Measurements from ENCODE around the gene SYTL3. TPM values are rescaled to one million over a fixed set of nuclear protein-coding genes. Genes with fewer than 3 reads are reported as not detected.

The SYTL3 gene
- total RNA-seq, 2 donors from 2014 or later: 0.58 to 0.79 TPM

DNA sequence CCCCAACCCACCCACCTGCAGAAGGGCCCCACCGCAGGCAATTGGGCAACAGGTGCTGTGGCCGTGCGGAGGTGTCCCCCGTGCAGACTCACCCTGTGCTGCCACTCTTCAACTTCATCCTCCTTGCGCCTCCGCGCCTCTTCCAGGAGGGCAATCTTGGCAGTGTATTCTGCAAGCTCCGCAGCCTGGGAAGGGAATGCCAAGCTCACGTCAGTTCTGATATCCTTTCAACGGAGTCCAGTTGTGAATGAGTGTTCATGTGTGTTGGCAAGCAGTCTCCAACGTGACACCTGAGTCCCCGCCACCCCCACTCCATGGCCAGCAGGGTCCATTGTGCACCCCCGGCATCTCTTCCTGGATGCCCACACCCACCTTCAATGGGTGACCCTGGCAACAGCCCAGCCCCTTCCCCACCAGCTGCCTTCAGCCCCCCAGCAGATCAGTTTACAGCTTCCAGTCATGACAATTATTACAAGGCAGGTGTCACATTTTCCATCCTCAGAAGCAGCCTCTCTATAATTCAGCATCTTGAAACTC is 119.4 kb downstream of the SYTL3 start:
- Histone ChIP-seq H3K4me3 (ENCODE audit: low read length) (no peak overlapping the region), H3K36me3 (ENCODE audit: control insufficient read depth, insufficient read depth, low read length) (peaks cover 96% of the 10 kb centered on the region), H3K27ac (ENCODE audit: low read depth, low read length) (peak overlapping the region; percentile 85), H3K4me1 (ENCODE audit: control insufficient read depth, insufficient read depth, low read length) (peaks cover 12% of the 10 kb centered on the region), H3K9me3 (ENCODE audit: control insufficient read depth, low read length) (no peaks in the 10 kb centered on the region), H3K27me3 (ENCODE audit: control insufficient read depth, insufficient read depth, low read length, poor library complexity, severe bottlenecking) (no peaks in the 10 kb centered on the region), H3K9ac (ENCODE audit: extremely low read depth, low read length, poor library complexity, severe bottlenecking) (no peak overlapping the region)
- no peaks in the 10 kb centered on the region for H3K9me3 Mint-ChIP-seq
- no peak overlapping the region for H3K4me3 Mint-ChIP-seq
- H3K36me3 Mint-ChIP-seq (ENCODE audit: low read depth): peaks cover 92% of the 10 kb centered on the region
- DNase-seq: no peak
- H3K4me1 Mint-ChIP-seq: peaks cover 24% of the 10 kb centered on the region
- no peaks in the 10 kb centered on the region for H3K27me3 Mint-ChIP-seq (ENCODE audit: insufficient read depth)
- TF ChIP-seq, protein P1, sequence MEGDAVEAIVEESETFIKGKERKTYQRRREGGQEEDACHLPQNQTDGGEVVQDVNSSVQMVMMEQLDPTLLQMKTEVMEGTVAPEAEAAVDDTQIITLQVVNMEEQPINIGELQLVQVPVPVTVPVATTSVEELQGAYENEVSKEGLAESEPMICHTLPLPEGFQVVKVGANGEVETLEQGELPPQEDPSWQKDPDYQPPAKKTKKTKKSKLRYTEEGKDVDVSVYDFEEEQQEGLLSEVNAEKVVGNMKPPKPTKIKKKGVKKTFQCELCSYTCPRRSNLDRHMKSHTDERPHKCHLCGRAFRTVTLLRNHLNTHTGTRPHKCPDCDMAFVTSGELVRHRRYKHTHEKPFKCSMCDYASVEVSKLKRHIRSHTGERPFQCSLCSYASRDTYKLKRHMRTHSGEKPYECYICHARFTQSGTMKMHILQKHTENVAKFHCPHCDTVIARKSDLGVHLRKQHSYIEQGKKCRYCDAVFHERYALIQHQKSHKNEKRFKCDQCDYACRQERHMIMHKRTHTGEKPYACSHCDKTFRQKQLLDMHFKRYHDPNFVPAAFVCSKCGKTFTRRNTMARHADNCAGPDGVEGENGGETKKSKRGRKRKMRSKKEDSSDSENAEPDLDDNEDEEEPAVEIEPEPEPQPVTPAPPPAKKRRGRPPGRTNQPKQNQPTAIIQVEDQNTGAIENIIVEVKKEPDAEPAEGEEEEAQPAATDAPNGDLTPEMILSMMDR (conservative IDR thresholded peaks at IDR 0.05): no peak
- WGBS, 2 experiments (ENCODE audit: insufficient coverage in 1 of 2, insufficient read length in 1 of 2): 94 to 98% methylated on average over 9 to 13 of the region's 13 CpGs
- peak overlapping the region; percentile 61 for H3K27ac Mint-ChIP-seq

DNA sequence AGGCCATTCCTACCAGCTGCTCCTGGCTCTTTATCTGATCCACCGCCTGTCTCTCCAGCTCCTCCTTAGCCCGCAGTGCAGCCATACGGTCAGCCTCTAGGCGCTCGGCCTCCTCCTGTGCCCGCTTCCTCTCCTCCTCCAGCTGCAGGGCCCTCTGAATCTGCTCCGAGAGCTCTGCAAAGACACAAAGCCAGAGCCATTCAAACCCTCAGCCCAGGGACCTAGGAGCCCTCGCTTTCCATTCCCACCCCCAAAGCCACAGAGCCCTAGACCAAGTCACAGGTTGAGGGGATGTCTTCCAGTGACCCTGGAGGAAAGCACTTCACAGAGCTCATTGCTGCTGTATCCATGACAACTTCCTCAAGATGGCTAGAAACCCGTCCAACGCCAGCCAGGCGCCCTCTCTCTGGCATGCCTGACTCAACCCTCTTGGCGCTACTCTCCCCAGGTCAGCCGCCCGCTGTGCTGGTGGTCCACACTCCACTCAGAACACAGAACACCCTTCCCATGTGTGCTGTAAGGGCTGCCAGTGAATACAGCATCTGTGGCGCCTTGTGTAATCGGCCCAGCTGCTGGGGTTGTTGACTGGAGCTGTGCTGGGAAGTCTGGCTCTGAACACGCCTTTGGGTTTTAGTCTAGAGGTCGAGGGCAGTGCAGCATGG is 120.0 kb downstream of the SYTL3 start:
- Mint-ChIP-seq H3K4me1 (peaks cover 25% of the 10 kb centered on the region), H3K36me3 (ENCODE audit: low read depth) (peaks cover 94% of the 10 kb centered on the region), H3K27ac (peak overlapping the region; percentile 80), H3K9me3 (no peaks in the 10 kb centered on the region), H3K27me3 (ENCODE audit: insufficient read depth) (no peaks in the 10 kb centered on the region), H3K4me3 (no peak overlapping the region)
- H3K36me3 ChIP-seq (ENCODE audit: control insufficient read depth, insufficient read depth, low read length): peaks cover 96% of the 10 kb centered on the region
- H3K27me3 ChIP-seq (ENCODE audit: control insufficient read depth, insufficient read depth, low read length, poor library complexity, severe bottlenecking): no peaks in the 10 kb centered on the region
- DNase-seq: no peak
- 85 to 91% methylated on average over 8 to 18 of the region's 18 CpGs for WGBS, 2 experiments (ENCODE audit: insufficient coverage in 1 of 2, insufficient read length in 1 of 2)
- no peaks in the 10 kb centered on the region for H3K9me3 ChIP-seq (ENCODE audit: control insufficient read depth, low read length)
- H3K4me1 ChIP-seq (ENCODE audit: control insufficient read depth, insufficient read depth, low read length): peaks cover 15% of the 10 kb centered on the region
- no peak overlapping the region for H3K4me3 ChIP-seq (ENCODE audit: low read length)
- no peak overlapping the region for H3K9ac ChIP-seq (ENCODE audit: extremely low read depth, low read length, poor library complexity, severe bottlenecking)
- H3K27ac ChIP-seq (ENCODE audit: low read depth, low read length): peak overlapping the region; percentile 85
- TF ChIP-seq, protein P1 (conservative IDR thresholded peaks at IDR 0.05): no peak

DNA sequence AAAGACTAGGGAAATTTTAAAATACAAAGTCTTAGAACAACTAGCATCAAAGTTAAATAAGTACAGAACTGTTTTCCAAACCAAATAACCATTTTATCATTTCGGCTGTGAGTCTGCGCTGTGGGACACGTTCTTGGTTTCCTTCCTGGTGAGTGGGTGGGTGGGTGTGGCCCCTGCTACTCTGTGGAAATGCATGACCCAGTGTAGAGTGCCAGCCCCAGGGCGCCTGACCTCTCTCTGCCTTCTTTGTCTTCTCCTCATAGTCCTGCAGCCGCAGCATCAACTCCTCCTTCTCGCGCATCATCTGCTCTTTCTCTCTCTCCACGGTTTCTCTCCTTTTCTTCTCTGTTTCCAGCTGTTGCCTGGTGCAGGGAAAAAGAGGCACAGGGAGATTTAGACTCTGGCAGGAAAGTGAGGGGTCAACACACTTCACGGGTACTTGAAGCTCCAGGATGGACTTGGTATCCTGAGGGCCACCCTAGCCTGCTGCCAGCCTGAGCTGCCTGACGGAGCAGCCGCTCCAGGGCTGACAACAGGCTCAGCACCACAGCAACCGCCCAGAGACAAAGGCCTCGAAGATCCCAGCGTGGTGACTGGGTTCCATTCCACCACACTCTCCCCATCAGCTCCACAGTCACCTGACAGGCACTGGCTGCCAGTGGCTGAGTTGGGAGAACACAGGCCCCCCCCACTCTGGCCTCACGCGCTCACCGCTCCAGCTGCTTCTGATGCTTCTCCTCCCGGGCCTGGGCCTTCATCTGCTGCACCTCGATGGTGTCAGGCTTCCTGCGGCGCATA is 120.9 kb downstream of the SYTL3 start:
- Mint-ChIP-seq H3K27ac (peak overlapping the region; percentile 81), H3K9me3 (no peaks in the 10 kb centered on the region), H3K4me3 (no peak overlapping the region), H3K27me3 (ENCODE audit: insufficient read depth) (no peaks in the 10 kb centered on the region), H3K4me1 (peaks cover 32% of the 10 kb centered on the region), H3K36me3 (ENCODE audit: low read depth) (peaks cover 94% of the 10 kb centered on the region)
- H3K4me3 ChIP-seq (ENCODE audit: low read length): no peak overlapping the region
- no peaks in the 10 kb centered on the region for H3K27me3 ChIP-seq (ENCODE audit: control insufficient read depth, insufficient read depth, low read length, poor library complexity, severe bottlenecking)
- H3K36me3 ChIP-seq (ENCODE audit: control insufficient read depth, insufficient read depth, low read length): peaks cover 97% of the 10 kb centered on the region
- no peak overlapping the region for H3K9ac ChIP-seq (ENCODE audit: extremely low read depth, low read length, poor library complexity, severe bottlenecking)
- no peaks in the 10 kb centered on the region for H3K9me3 ChIP-seq (ENCODE audit: control insufficient read depth, low read length)
- TF ChIP-seq, protein P1 (conservative IDR thresholded peaks at IDR 0.05): no peak
- no peak for DNase-seq
- WGBS, 2 experiments (ENCODE audit: insufficient coverage in 1 of 2, insufficient read length in 1 of 2): 96 to 98% methylated on average over 7 to 21 of the region's 21 CpGs
- H3K27ac ChIP-seq (ENCODE audit: low read depth, low read length): peak overlapping the region; percentile 85
- H3K4me1 ChIP-seq (ENCODE audit: control insufficient read depth, insufficient read depth, low read length): peaks cover 15% of the 10 kb centered on the region

Data from endodermal cell (in vitro differentiated cells).